PFSK-1 (cell line): Measurements from ENCODE around the gene NEK11.

Experiments used
- TAF1 ChIP-seq: IDR thresholded peaks from 2 replicates; pipeline ENCODE4 v1.6.1; 2012; ENCODE audit warnings: low read length, control low read depth, borderline replicate concordance; ENCODE audit not compliant: insufficient read depth
- TF ChIP-seq, protein P1 (sequence below), 2 experiments: IDR thresholded peaks; 2 replicates each; pipeline versions ENCODE4 v1.6.1 to v1.8.0; 2011 to 2012; ENCODE audit warnings: low read depth in 2 of 2, low read length in 2 of 2, control low read depth in 1 of 2, inconsistent platforms in 1 of 2, mild to moderate bottlenecking in 1 of 2, moderate library complexity in 1 of 2; ENCODE audit not compliant: insufficient read depth in 1 of 2

DNA sequence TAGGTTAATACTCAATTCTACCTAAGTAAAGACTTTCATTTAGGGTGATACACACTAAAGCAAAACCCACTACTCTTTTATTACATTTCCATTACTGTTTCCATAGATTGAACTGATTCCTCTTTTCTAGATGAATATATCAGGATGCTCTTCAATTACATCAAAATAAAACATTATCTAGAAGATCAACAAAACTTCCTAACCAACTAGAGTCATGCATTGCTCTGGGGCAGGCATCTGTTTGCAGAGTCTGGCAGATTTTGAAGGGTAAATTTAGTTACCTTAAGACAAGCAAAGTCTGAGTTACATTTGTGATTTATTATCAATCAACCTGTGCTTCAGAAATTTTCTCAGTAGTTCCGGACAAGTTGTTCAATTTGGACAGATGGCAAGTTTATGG, 117.1 kb downstream of the NEK11 start:
- no peak for TF ChIP-seq TAF1
- TF ChIP-seq, protein P1, sequence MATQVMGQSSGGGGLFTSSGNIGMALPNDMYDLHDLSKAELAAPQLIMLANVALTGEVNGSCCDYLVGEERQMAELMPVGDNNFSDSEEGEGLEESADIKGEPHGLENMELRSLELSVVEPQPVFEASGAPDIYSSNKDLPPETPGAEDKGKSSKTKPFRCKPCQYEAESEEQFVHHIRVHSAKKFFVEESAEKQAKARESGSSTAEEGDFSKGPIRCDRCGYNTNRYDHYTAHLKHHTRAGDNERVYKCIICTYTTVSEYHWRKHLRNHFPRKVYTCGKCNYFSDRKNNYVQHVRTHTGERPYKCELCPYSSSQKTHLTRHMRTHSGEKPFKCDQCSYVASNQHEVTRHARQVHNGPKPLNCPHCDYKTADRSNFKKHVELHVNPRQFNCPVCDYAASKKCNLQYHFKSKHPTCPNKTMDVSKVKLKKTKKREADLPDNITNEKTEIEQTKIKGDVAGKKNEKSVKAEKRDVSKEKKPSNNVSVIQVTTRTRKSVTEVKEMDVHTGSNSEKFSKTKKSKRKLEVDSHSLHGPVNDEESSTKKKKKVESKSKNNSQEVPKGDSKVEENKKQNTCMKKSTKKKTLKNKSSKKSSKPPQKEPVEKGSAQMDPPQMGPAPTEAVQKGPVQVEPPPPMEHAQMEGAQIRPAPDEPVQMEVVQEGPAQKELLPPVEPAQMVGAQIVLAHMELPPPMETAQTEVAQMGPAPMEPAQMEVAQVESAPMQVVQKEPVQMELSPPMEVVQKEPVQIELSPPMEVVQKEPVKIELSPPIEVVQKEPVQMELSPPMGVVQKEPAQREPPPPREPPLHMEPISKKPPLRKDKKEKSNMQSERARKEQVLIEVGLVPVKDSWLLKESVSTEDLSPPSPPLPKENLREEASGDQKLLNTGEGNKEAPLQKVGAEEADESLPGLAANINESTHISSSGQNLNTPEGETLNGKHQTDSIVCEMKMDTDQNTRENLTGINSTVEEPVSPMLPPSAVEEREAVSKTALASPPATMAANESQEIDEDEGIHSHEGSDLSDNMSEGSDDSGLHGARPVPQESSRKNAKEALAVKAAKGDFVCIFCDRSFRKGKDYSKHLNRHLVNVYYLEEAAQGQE (IDR thresholded peaks at IDR 0.05; ENCODE audit: insufficient read depth in 1 of 2, low read depth in 2 of 2, low read length in 2 of 2): no peak
